GM13977 (cell line): ENCODE results near the gene LMTK3.
"Not testable (repeated sequence)": the region's sequence is repeated elsewhere in the genome, so short reads cannot be mapped to it uniquely, and the experiment has no call there.

Experiments used
- DNase-seq: peaks from one replicate; pipeline ENCODE4 v3.0.0; 2012; ENCODE audit warnings: low spot score
- in situ Hi-C: fragments of 300-500 bp; cut with MboI; formaldehyde crosslinking; loops from one replicate; pipeline ENCODE4 v1.12.0; 2022; ENCODE audit warnings: low sequenced_read_pairs, low pct_unique_long_range_greater_than_20kb, mixed read lengths, inconsistent platforms; ENCODE audit not compliant: unreplicated experiment
- TF ChIP-seq, protein P1 (sequence below): IDR thresholded peaks from 2 replicates; pipeline ENCODE4 v1.5.1; 2012; ENCODE audit warnings: mild to moderate bottlenecking, control low read depth; ENCODE audit not compliant: insufficient read depth; ENCODE audit errors: extremely low read depth, missing control alignments

The LMTK3 gene

DNA sequence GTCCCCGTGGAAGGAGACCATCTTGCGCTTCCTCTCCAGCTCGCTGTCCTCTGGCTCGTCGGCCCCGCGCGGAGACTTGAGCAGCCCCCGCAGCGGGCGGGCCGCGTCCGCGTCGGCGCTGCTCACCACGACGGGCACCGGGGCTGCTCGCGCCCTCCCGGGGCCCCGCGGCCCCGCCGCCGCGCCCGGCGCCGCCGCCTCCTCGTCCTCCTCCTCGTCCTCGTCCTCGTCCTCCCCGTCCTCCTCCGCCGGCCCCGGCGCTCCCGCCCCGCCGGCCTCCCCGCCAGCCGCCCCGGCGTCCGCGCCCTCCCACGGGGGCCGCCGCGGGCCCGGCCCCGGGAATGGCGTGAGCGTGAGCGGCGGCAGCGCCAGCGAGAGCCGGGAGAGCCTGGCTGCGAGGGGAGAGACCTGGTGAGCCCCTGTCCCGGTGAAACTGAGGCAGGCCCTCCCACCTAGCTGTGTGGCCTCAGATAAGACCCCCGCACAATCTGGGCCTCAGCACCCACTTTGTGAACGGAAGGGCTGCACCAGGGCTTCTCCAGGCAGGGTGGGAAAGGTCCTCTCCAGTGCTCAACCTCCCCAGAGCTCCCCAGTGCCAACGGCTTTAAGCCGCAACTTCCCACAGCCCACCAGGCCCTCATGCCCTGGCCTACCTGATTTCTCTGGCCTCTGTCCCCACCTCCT, 17.8 kb downstream of the LMTK3 start:
- no peak for DNase-seq
- in situ Hi-C loops, result no loop called here
- TF ChIP-seq, protein P1, sequence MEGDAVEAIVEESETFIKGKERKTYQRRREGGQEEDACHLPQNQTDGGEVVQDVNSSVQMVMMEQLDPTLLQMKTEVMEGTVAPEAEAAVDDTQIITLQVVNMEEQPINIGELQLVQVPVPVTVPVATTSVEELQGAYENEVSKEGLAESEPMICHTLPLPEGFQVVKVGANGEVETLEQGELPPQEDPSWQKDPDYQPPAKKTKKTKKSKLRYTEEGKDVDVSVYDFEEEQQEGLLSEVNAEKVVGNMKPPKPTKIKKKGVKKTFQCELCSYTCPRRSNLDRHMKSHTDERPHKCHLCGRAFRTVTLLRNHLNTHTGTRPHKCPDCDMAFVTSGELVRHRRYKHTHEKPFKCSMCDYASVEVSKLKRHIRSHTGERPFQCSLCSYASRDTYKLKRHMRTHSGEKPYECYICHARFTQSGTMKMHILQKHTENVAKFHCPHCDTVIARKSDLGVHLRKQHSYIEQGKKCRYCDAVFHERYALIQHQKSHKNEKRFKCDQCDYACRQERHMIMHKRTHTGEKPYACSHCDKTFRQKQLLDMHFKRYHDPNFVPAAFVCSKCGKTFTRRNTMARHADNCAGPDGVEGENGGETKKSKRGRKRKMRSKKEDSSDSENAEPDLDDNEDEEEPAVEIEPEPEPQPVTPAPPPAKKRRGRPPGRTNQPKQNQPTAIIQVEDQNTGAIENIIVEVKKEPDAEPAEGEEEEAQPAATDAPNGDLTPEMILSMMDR, result no peak

DNA sequence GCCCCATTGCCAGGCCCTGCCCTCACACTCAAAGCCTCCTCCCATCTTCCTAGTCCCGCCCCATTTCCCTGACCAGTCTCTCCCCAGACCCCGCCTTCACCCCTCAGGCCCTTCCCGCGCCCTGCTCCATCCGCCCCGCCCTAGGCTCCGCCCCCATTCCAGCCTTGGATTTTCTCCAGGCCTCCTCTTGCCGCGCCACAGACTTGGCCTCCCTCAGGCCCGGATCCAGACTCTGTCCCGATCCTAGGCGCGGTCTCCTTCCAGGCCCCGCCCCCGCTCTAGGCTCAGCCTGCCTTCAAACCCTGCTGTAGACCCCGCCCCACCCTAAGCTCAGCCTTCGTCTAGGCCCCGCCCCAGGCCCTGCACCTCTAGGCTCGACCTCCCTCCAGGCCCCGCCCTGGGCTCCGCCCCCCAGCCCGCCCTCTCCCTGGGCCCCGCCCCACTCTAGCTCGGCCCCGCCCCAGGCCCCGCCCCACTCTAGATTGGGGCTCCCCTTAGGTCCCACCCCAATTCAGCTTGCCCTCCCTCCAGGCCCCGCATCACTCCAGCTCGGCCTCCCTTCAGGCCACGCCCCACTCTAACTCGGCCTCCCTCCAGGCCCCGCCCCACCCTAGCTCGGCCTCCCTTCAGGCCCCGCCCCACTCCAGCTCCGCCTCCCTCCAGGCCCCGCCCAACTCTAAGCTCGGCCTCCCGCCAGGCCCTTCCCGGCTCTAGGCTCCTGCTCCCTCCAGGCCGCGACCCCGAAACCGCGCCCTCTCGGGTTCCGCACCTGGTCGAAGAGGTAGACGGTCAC, 18.5 kb downstream of the LMTK3 start:
- DNase-seq, result peak; percentile 98
- TF ChIP-seq, protein P1, result no peak
- in situ Hi-C loops, result no loop called here

DNA sequence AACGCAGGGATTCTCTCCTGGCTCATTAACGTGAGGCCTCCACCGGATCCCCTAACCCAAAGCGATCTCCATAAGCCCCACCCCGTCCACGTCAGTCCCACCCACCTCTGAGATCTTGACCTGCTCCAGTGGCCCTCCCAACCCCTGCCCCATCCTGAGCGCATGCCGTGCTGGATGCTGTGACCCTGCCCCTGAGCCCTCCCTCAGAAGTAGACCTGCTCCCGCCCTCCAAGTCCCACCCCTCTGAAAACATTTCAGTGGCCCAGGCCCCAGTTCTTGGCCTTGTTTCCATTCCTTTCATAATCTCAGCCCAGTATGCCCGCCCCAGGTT, 19.9 kb downstream of the LMTK3 start:
- no peak for DNase-seq
- in situ Hi-C loops, result no loop called here

DNA sequence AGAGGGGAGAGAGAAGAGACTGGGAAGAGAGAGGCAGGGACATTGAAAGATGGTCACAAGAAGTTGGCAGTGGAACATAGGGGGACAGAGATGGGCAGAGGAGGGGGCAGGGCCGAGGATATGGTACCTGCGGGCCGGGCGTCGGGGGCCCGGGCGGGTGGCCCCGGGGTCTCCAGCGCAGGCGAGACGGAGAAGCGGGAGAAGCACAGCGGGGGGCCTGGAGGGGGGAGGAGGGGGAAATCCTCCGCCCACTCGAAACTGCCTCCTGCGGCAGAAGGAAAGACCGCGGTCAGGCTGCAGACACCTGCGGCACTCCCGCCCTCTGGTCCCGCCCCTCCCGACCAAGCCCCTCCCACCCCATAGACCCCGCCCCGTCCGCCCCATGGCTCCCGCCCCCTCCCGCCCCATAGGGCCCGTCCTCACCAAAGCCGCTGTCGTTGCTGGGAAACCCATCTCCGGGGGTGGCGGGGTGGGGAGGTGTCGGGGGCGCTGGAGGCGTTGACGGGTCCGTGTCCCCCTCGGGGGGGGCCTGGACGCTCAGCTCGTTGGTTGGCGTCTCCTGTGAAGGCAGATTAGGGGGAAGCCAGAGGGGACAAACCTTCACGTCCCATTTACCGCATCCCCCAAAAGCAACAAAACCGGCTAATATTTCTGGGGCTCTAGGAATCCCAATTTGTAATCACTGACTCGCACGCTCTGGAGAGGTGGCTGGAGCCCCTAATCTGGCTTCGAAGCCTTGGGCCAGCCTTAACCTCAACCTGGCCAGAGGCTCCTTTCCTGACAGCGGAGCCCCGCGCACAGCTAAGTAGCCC, 20.4 kb downstream of the LMTK3 start:
- TF ChIP-seq, protein P1, result no peak
- peak; percentile 96 for DNase-seq
- in situ Hi-C loops, result no loop called here

More for the DNA sequence above, 19.9 kb downstream of the LMTK3 start:
- TF ChIP-seq, protein P1, result no peak

DNA sequence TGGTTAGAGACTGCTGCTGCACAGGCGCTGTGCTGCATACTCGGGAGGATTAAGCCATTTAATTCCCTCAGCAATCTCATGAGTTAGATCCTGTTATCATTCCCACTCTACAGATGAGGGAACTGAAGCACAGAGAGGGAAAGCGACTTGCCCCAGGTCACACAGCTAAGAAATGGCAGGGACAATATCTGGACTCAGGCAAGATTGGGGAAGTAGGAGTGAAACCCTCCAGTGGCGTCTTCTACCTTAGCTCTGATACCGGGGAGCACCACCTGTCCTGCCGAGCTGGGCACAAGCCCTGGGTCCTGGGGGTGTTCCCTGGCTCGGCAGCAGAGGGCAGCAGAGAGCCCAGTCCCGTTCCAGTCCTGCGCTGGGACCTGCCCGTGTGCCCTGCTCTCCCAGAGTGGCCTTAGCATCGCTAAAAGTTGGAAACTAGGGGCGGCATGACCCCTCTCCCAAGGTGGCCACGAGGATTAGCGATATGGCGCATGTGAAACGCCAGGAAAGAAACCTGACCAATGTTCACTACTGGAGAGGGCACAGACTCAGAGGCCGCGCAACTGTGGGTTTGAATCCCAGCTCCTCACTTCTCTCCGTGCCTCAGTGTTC, 21.9 kb downstream of the LMTK3 start:
- DNase-seq, result peak; percentile 91
- in situ Hi-C loops, result no loop called here
- TF ChIP-seq, protein P1, result peak; percentile 90

DNA sequence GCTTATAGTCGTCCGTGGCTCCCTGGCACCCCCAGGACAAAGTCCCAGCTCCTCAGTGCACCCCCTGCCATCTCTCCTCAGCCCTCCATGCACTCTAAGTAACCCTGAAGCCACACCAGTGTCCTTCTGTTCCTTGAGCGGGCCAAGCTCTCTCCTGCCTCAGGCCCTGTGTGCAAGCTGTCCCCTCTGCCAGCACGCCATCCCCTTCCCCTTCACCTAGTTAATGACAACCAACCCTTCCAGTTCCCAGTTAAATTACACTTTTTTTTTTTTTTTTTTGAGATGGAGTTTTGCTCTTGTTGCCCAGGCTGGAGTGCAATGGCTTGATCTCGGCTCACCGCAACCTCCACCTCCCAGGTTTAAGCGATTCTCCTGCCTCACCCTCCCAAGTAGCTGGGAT, 23.2 kb downstream of the LMTK3 start:
- in situ Hi-C loops, DNase-seq: not testable (repeated sequence)
